Activated CD4-positive, alpha-beta T cell treated with anti-CD3 and anti-CD28 coated beads, Interleukin-2, amount 50 U/mL, for 24 hours (primary cell): ENCODE measurements around the gene LMBR1.
"Not testable (repeated sequence)": the region's sequence is repeated elsewhere in the genome, so short reads cannot be mapped to it uniquely, and the experiment has no call there.

Experiments used
- DNase-seq, 2 donors: peaks; one replicate each; pipeline ENCODE4 v3.0.0-alpha.2; 2020; ENCODE audit warnings: low read depth in 1 of 2, low spot score in 1 of 2

Gene LMBR1

GRCh38 chr7:156848979-156849378 lies 44.0 kb downstream of the LMBR1 start:
- DNase-seq = no peak

- DNase-seq = no peak
Observed at GRCh38 chr7:156845379-156846101, 47.4 kb downstream of the LMBR1 start.

GRCh38 chr7:156843582-156843981 lies 49.4 kb downstream of the LMBR1 start:
- not testable (repeated sequence) for DNase-seq

- DNase-seq = no peak
Observed at GRCh38 chr7:156843157-156843556, 49.8 kb downstream of the LMBR1 start.

- no peak for DNase-seq
Observed at GRCh38 chr7:156842740-156843140, 50.2 kb downstream of the LMBR1 start.

- DNase-seq = no peak
Observed at GRCh38 chr7:156842317-156842716, 50.7 kb downstream of the LMBR1 start.

- DNase-seq = no peak
Observed at GRCh38 chr7:156841497-156841896, 51.5 kb downstream of the LMBR1 start.

- DNase-seq = no peak
Observed at GRCh38 chr7:156840134-156840533, 52.8 kb downstream of the LMBR1 start.

GRCh38 chr7:156836443-156836842 lies 56.5 kb downstream of the LMBR1 start:
- no peak for DNase-seq

- DNase-seq = no peak
Observed at GRCh38 chr7:156834462-156834861, 58.5 kb downstream of the LMBR1 start.

GRCh38 chr7:156833312-156833711 lies 59.7 kb downstream of the LMBR1 start:
- DNase-seq = no peak

GRCh38 chr7:156832195-156832877 lies 60.6 kb downstream of the LMBR1 start:
- DNase-seq = no peak

- DNase-seq = no peak
Observed at GRCh38 chr7:156829669-156830336, 63.2 kb downstream of the LMBR1 start.

GRCh38 chr7:156827587-156828203 lies 65.3 kb downstream of the LMBR1 start:
- DNase-seq = no peak

GRCh38 chr7:156823435-156823834 lies 69.5 kb downstream of the LMBR1 start:
- no peak for DNase-seq

- DNase-seq = no peak
Observed at GRCh38 chr7:156820445-156821063, 72.4 kb downstream of the LMBR1 start.

GRCh38 chr7:156819733-156820295 lies 73.2 kb downstream of the LMBR1 start:
- DNase-seq = no peak

GRCh38 chr7:156818133-156818532 lies 74.8 kb downstream of the LMBR1 start:
- DNase-seq = no peak

GRCh38 chr7:156816943-156817572 lies 75.9 kb downstream of the LMBR1 start:
- no peak for DNase-seq

GRCh38 chr7:156811706-156812105 lies 81.3 kb downstream of the LMBR1 start:
- no peak for DNase-seq
